ENCODE results near the gene P2RX3.

P2RX3 gene

DNA sequence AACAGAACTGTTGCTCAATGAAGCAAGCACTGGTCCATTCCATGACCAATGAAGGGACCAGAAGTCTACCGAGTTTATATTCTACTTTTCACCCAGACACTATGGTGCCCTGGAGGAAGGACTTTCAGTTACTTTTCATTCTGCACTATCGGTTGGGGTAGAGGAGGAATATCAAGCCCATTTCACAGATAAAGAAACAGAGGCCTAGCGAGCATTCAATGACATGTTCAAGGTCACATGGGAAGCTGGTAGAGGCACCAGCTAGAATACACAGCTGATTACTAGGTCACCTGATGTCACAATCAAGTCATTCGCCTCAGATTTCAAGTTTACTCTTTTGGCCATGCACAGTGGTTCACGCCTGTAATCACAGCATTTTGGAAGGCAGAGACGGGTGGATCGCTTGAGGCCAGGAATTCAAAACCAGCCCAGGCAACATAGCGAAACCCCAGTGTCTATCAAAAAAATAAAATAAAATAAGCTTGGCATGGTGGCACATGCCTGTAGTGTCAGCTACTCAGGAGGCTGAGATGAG is 69.9 kb downstream of the P2RX3 start:
- H3K27ac ChIP-seq (ENCODE audit: low read length) = no peak overlapping the region
- H3K9me3 ChIP-seq (ENCODE audit: control insufficient read depth, low read depth, low read length) = no peaks in the 10 kb centered on the region
- H3K9ac ChIP-seq (ENCODE audit: low read length) = no peak overlapping the region
- H3K4me1 ChIP-seq (ENCODE audit: control insufficient read depth, low read depth, low read length) = no peaks in the 10 kb centered on the region
- no peak overlapping the region for H3K4me3 ChIP-seq (ENCODE audit: low read length)
- no peaks in the 10 kb centered on the region for H3K27me3 ChIP-seq (ENCODE audit: control insufficient read depth, insufficient read depth, low read length)
- peaks cover 31% of the 10 kb centered on the region for H3K36me3 ChIP-seq (ENCODE audit: control insufficient read depth, low read depth, low read length)

DNA sequence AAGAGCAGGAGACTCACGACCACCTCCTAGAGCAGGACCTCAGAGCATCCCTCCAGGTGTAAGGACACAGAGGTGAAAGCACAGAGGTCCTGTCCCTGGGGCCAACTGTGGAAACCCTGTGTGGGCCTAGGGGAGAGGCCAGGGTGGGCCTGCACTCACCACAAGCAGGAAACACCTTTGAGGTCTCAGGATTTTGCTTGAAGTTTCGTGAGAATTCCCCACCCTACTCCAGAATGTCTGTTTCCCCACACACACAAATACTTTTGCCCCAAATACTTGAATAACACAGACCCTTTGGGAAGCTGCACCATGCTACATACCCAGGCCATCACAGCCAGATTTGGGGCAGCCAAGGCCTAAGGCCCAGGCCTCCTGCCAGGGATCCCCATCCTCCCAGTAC is 70.6 kb downstream of the P2RX3 start:
- no peaks in the 10 kb centered on the region for H3K4me1 ChIP-seq (ENCODE audit: control insufficient read depth, low read depth, low read length)
- no peak overlapping the region for H3K4me3 ChIP-seq (ENCODE audit: low read length)
- peaks cover 39% of the 10 kb centered on the region for H3K36me3 ChIP-seq (ENCODE audit: control insufficient read depth, low read depth, low read length)
- H3K27me3 ChIP-seq (ENCODE audit: control insufficient read depth, insufficient read depth, low read length) = no peaks in the 10 kb centered on the region
- no peak overlapping the region for H3K27ac ChIP-seq (ENCODE audit: low read length)
- H3K9me3 ChIP-seq (ENCODE audit: control insufficient read depth, low read depth, low read length) = no peaks in the 10 kb centered on the region
- H3K9ac ChIP-seq (ENCODE audit: low read length) = no peak overlapping the region

DNA sequence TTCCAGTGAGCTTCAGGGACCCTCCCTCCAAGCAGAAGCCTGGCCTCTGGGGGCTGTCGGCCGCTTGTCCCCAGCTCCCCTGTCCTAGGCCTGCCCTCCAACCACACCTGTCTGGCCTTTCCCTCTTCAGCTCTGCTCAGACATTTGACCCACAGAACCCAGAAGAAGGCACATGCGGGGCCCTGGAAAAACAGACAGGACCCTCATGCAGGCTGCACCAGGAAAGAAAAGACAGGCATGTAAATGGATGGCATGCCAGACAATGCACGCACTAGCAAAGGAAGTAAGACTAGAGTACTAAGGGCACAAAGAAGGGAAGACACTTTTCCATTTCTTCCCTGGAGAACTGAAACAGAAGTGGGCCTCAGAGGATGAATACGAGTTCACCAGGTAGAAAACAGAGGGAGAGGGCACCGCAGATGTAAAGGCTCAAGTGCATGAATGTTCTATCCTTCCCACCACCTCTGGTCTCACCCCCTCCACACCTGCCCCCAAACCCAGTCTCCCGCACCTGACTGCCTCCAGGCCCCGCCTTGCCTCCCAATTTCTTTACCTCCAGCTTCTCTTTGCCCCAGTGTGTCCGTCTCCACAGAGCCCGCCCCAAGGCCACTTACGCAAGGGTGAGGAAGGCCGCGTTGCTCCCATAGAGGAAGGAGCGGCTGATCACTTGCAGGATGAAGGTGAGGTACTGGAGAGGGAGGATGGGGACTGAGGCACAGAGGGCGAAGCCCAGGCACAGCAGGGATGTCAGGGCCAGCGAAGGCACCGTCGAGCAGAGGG is 71.4 kb downstream of the P2RX3 start:
- Histone ChIP-seq H3K4me1 (ENCODE audit: control insufficient read depth, low read depth, low read length) (no peaks in the 10 kb centered on the region), H3K27ac (ENCODE audit: low read length) (no peak overlapping the region), H3K4me3 (ENCODE audit: low read length) (no peak overlapping the region), H3K36me3 (ENCODE audit: control insufficient read depth, low read depth, low read length) (peaks cover 45% of the 10 kb centered on the region), H3K9me3 (ENCODE audit: control insufficient read depth, low read depth, low read length) (no peaks in the 10 kb centered on the region), H3K9ac (ENCODE audit: low read length) (no peak overlapping the region), H3K27me3 (ENCODE audit: control insufficient read depth, insufficient read depth, low read length) (no peaks in the 10 kb centered on the region)

DNA sequence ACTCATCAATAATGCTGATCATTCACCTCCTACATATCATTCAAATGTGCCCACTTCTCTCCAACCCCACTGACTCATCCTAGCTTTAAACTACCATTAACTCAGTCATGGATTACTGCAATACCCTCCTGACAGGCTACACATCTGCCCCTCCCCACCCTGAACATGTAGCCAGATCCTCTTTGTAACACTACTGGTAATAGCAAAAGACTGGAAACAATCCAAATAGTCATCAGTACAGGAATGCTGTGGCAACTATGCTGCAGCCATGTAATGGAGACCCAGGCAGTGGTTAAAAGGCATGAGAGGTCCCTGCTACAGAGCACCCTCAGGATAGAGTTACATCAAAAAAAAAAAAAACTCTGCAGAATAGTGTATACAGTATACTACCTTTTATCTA is 72.1 kb downstream of the P2RX3 start:
- H3K27ac ChIP-seq (ENCODE audit: low read length) = no peak overlapping the region
- H3K4me1 ChIP-seq (ENCODE audit: control insufficient read depth, low read depth, low read length) = no peaks in the 10 kb centered on the region
- peaks cover 53% of the 10 kb centered on the region for H3K36me3 ChIP-seq (ENCODE audit: control insufficient read depth, low read depth, low read length)
- H3K9me3 ChIP-seq (ENCODE audit: control insufficient read depth, low read depth, low read length) = no peaks in the 10 kb centered on the region
- no peak overlapping the region for H3K4me3 ChIP-seq (ENCODE audit: low read length)
- no peaks in the 10 kb centered on the region for H3K27me3 ChIP-seq (ENCODE audit: control insufficient read depth, insufficient read depth, low read length)
- H3K9ac ChIP-seq (ENCODE audit: low read length) = no peak overlapping the region

DNA sequence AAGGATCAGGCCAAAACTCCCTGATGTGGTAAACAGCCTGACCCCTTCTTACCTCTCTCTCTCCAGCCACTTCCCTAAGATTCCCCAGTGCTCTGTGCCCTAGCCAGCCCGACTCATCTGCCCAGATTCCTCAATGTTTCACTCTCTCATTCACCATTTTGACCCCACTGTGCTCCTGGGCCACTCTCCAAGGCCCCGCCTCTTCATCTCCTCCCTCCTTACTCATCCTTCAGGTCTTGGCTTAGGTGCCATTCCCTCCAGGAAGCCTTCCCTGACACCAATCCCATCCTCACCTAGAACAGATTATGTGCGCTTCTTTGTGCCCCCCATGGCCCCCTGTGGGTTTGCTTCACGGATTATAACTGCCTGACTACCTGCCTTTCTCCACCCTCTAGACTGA is 75.5 kb downstream of the P2RX3 start:
- no peak overlapping the region for H3K4me3 ChIP-seq (ENCODE audit: low read length)
- no peak overlapping the region for H3K9ac ChIP-seq (ENCODE audit: low read length)
- no peak overlapping the region for H3K27ac ChIP-seq (ENCODE audit: low read length)
- no peaks in the 10 kb centered on the region for H3K27me3 ChIP-seq (ENCODE audit: control insufficient read depth, insufficient read depth, low read length)
- H3K9me3 ChIP-seq (ENCODE audit: control insufficient read depth, low read depth, low read length) = no peaks in the 10 kb centered on the region
- H3K4me1 ChIP-seq (ENCODE audit: control insufficient read depth, low read depth, low read length) = no peaks in the 10 kb centered on the region
- H3K36me3 ChIP-seq (ENCODE audit: control insufficient read depth, low read depth, low read length) = peaks cover 59% of the 10 kb centered on the region

DNA sequence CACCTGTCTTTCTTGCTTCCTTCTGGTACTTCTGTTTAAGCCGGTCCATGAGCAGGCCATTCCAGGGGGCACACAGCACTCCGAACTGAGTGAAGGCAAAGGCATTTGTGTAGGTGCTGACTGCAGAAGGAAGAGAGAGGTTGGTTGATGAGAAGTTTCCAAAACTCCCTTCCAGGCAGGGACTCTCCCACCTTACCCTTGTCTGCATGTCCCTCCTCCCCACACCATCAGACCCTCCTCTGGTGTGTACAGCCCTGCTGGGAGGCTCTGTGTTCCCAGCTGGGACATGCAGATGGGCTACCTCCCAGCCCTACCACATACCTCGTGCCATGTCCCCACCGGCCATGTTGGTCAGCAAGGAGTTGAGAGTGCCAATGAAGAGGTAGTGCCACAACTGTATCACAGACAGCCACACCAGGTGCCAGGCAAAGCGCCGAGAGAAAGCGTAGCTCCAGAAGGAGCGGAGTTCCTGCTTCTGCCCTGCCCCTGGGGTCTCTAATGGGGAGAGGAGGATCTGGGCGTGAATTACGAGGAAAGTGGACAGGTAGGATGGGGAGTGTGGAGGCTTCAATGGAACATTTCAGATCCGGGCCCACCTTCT is 76.6 kb downstream of the P2RX3 start:
- no peak overlapping the region for H3K27ac ChIP-seq (ENCODE audit: low read length)
- no peaks in the 10 kb centered on the region for H3K27me3 ChIP-seq (ENCODE audit: control insufficient read depth, insufficient read depth, low read length)
- H3K9me3 ChIP-seq (ENCODE audit: control insufficient read depth, low read depth, low read length) = no peaks in the 10 kb centered on the region
- H3K4me1 ChIP-seq (ENCODE audit: control insufficient read depth, low read depth, low read length) = no peaks in the 10 kb centered on the region
- H3K4me3 ChIP-seq (ENCODE audit: low read length) = no peak overlapping the region
- peaks cover 58% of the 10 kb centered on the region for H3K36me3 ChIP-seq (ENCODE audit: control insufficient read depth, low read depth, low read length)
- H3K9ac ChIP-seq (ENCODE audit: low read length) = no peak overlapping the region

DNA sequence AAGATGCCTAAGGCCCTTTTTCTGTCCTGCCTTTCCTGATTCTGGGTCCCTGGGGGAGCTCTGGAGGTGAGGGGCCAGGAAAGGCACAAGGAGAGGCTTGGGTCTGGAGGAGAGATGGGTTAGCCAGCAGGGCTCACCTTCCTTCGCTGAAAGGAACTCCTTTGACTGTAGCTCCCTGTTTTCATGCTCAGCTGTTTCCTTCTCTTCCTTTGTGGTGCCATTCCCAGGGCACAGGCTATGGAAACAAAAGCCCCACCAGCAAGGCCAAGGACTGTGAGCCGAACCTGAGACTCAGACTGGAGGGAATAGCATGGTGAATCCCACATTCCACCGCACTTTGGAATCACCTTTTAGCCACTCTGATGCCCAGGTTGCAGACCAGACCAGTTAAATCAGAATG is 78.3 kb downstream of the P2RX3 start:
- Histone ChIP-seq H3K9ac (ENCODE audit: low read length) (no peak overlapping the region), H3K4me3 (ENCODE audit: low read length) (no peak overlapping the region), H3K36me3 (ENCODE audit: control insufficient read depth, low read depth, low read length) (peaks cover 49% of the 10 kb centered on the region)

DNA sequence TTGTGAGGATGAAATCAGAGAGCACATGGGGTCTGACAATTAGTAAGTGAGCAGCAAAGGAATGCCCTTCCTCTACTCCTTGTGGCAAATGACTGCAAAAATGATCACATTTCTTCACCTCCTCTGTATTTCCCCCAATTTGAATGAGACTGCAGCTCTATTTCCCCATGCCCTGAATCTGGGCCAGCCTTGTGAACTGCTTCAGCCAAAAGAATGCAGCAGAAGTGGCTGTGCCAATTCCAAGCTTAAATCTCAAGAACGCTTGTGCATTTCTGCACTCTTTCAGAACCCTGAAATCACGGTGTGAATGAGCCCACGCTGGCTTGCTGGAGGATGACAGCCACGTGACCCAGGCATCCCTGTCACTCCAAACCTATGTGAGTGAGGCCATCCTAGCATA is 78.9 kb downstream of the P2RX3 start:
- H3K27ac ChIP-seq (ENCODE audit: low read length) = no peak overlapping the region
- no peaks in the 10 kb centered on the region for H3K9me3 ChIP-seq (ENCODE audit: control insufficient read depth, low read depth, low read length)
- H3K9ac ChIP-seq (ENCODE audit: low read length) = no peak overlapping the region
- H3K27me3 ChIP-seq (ENCODE audit: control insufficient read depth, insufficient read depth, low read length) = no peaks in the 10 kb centered on the region
- no peaks in the 10 kb centered on the region for H3K4me1 ChIP-seq (ENCODE audit: control insufficient read depth, low read depth, low read length)
- H3K36me3 ChIP-seq (ENCODE audit: control insufficient read depth, low read depth, low read length) = peaks cover 51% of the 10 kb centered on the region
- H3K4me3 ChIP-seq (ENCODE audit: low read length) = no peak overlapping the region

More for the DNA sequence above, 78.3 kb downstream of the P2RX3 start:
- Histone ChIP-seq H3K27me3 (ENCODE audit: control insufficient read depth, insufficient read depth, low read length) (no peaks in the 10 kb centered on the region), H3K4me1 (ENCODE audit: control insufficient read depth, low read depth, low read length) (no peaks in the 10 kb centered on the region), H3K27ac (ENCODE audit: low read length) (no peak overlapping the region), H3K9me3 (ENCODE audit: control insufficient read depth, low read depth, low read length) (no peaks in the 10 kb centered on the region)

DNA sequence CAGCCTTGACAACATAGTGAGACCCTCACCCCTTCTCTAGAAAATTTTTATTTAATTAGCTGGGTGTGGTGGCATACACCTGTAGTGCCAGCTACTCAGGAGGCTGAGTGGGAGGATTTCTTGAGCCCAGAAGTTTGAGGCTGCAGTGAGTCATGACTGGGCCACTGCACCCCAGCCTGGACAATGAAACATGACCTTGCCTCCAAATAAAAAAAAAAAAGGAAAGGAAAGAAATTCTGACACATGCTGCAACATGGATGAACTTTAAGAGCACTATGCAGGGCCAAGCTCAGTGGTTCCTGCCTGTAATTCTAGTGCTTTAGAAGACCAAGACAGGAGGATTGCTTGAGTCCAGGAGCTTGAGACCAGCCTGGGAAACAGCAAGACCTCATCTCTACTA is 80.0 kb downstream of the P2RX3 start:
- Histone ChIP-seq H3K27ac (ENCODE audit: low read length) (no peak overlapping the region), H3K36me3 (ENCODE audit: control insufficient read depth, low read depth, low read length) (peaks cover 55% of the 10 kb centered on the region), H3K4me3 (ENCODE audit: low read length) (no peak overlapping the region), H3K9me3 (ENCODE audit: control insufficient read depth, low read depth, low read length) (no peaks in the 10 kb centered on the region), H3K27me3 (ENCODE audit: control insufficient read depth, insufficient read depth, low read length) (no peaks in the 10 kb centered on the region), H3K9ac (ENCODE audit: low read length) (no peak overlapping the region), H3K4me1 (ENCODE audit: control insufficient read depth, low read depth, low read length) (no peaks in the 10 kb centered on the region)

DNA sequence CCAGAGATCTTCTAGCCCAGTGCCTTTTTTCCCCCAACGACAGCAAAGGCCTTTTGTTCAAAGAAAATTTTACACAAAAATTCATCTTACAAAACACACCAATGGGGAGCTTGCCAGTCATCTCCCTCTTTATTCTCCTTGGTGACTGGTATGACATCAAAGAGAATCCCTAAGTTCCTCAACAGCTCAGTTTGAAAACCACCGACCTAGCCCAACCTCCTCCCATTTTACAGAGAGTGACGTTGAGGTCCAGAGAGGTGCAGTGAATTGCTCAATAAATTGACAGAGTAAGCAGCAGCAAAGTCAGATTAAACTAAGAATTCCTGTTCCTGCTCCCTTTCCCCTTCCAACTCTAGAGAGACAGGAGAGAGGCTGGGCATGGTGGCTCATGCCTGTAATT is 81.0 kb downstream of the P2RX3 start:
- no peaks in the 10 kb centered on the region for H3K27me3 ChIP-seq (ENCODE audit: control insufficient read depth, insufficient read depth, low read length)
- peaks cover 45% of the 10 kb centered on the region for H3K36me3 ChIP-seq (ENCODE audit: control insufficient read depth, low read depth, low read length)
- no peaks in the 10 kb centered on the region for H3K9me3 ChIP-seq (ENCODE audit: control insufficient read depth, low read depth, low read length)
- no peaks in the 10 kb centered on the region for H3K4me1 ChIP-seq (ENCODE audit: control insufficient read depth, low read depth, low read length)
- no peak overlapping the region for H3K4me3 ChIP-seq (ENCODE audit: low read length)
- H3K9ac ChIP-seq (ENCODE audit: low read length) = no peak overlapping the region
- H3K27ac ChIP-seq (ENCODE audit: low read length) = no peak overlapping the region

DNA sequence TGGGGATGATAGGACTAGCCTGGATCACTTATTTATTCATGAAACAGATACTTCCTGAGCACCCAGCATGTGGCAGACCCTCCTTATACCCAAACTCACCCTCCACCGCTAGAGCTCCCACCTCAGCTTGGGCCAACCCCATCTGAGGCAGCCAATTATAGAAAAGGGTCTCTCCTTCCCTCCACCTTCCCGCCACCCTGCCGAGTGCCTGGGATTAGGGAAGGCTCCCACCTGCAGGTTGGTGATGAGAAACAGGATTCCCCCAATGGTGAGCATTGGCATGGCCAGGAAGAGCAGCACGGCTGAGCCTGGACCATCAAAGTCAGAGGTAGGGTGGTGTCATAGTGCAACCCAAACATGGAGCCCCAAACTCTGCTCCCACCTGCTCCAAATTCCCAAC is 82.9 kb downstream of the P2RX3 start:
- H3K36me3 ChIP-seq (ENCODE audit: control insufficient read depth, low read depth, low read length) = peaks cover 32% of the 10 kb centered on the region
- no peak overlapping the region for H3K4me3 ChIP-seq (ENCODE audit: low read length)
- no peak overlapping the region for H3K27ac ChIP-seq (ENCODE audit: low read length)
- H3K27me3 ChIP-seq (ENCODE audit: control insufficient read depth, insufficient read depth, low read length) = peaks cover 2% of the 10 kb centered on the region
- no peak overlapping the region for H3K9ac ChIP-seq (ENCODE audit: low read length)
- no peaks in the 10 kb centered on the region for H3K9me3 ChIP-seq (ENCODE audit: control insufficient read depth, low read depth, low read length)
- H3K4me1 ChIP-seq (ENCODE audit: control insufficient read depth, low read depth, low read length) = peaks cover 3% of the 10 kb centered on the region

DNA sequence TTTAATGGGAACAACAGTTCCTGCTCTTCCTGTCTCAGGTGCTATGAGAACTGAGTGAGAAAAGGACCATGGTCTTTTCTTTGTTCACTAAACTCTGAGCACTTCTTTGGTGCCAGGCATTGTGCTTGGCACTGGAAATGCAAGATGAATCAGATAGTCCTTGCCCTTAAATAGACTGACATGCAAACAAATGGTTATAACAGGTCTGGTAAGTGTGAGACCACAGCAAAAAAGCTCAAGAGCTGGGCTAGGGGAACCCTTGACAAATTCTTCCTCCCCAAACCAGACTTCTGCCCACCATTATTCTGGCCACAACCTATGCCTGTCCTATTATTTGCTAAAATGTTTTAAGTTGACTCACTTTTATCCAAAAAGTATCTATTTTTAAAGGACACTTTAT is 83.7 kb downstream of the P2RX3 start:
- no peaks in the 10 kb centered on the region for H3K9me3 ChIP-seq (ENCODE audit: control insufficient read depth, low read depth, low read length)
- no peak overlapping the region for H3K27ac ChIP-seq (ENCODE audit: low read length)
- H3K36me3 ChIP-seq (ENCODE audit: control insufficient read depth, low read depth, low read length) = peaks cover 25% of the 10 kb centered on the region
- no peak overlapping the region for H3K9ac ChIP-seq (ENCODE audit: low read length)
- H3K4me3 ChIP-seq (ENCODE audit: low read length) = no peak overlapping the region
- peaks cover 9% of the 10 kb centered on the region for H3K4me1 ChIP-seq (ENCODE audit: control insufficient read depth, low read depth, low read length)
- H3K27me3 ChIP-seq (ENCODE audit: control insufficient read depth, insufficient read depth, low read length) = peaks cover 9% of the 10 kb centered on the region

Measured in iPS-18a (cell line).